ENCODE results near the gene SHMT2.

Gene SHMT2

GRCh38 chr12:57198329-57198728 lies 31.2 kb upstream of the SHMT2 start:
- DNase-seq = no peak

GRCh38 chr12:57199191-57199590 lies 30.3 kb upstream of the SHMT2 start:
- no peak for DNase-seq

- DNase-seq = no peak
These were observed 29.0 kb upstream of the SHMT2 start for GRCh38 chr12:57200497-57200896.

- DNase-seq = no peak
These were observed 28.3 kb upstream of the SHMT2 start for GRCh38 chr12:57201219-57201618.

GRCh38 chr12:57201631-57202030 lies 27.9 kb upstream of the SHMT2 start:
- no peak for DNase-seq

GRCh38 chr12:57202321-57202720 lies 27.2 kb upstream of the SHMT2 start:
- no peak for DNase-seq

GRCh38 chr12:57203201-57203600 lies 26.3 kb upstream of the SHMT2 start:
- DNase-seq = no peak

GRCh38 chr12:57203791-57204190 lies 25.7 kb upstream of the SHMT2 start:
- no peak for DNase-seq

- no peak for DNase-seq
These were observed 25.1 kb upstream of the SHMT2 start for GRCh38 chr12:57204454-57204853.

GRCh38 chr12:57205186-57205585 lies 24.3 kb upstream of the SHMT2 start:
- no peak for DNase-seq

- DNase-seq = no peak
These were observed 23.6 kb upstream of the SHMT2 start for GRCh38 chr12:57205931-57206330.

- no peak for DNase-seq
These were observed 21.5 kb upstream of the SHMT2 start for GRCh38 chr12:57207731-57208630.

GRCh38 chr12:57208631-57209282 lies 20.8 kb upstream of the SHMT2 start:
- DNase-seq = no peak

- DNase-seq = no peak
These were observed 19.6 kb upstream of the SHMT2 start for GRCh38 chr12:57209916-57210315.

GRCh38 chr12:57210461-57210860 lies 19.1 kb upstream of the SHMT2 start:
- DNase-seq = no peak

GRCh38 chr12:57210926-57211692 lies 18.4 kb upstream of the SHMT2 start:
- DNase-seq = no peak

GRCh38 chr12:57211791-57212700 lies 17.5 kb upstream of the SHMT2 start:
- DNase-seq = no peak

GRCh38 chr12:57212701-57213057 lies 16.8 kb upstream of the SHMT2 start:
- DNase-seq = no peak

- DNase-seq = peak; percentile 83
These were observed 16.3 kb upstream of the SHMT2 start for GRCh38 chr12:57213058-57213715.

GRCh38 chr12:57213763-57214397 lies 15.6 kb upstream of the SHMT2 start:
- no peak for DNase-seq

GRCh38 chr12:57214398-57214781 lies 15.1 kb upstream of the SHMT2 start:
- peak; percentile 73 for DNase-seq

- DNase-seq = no peak
These were observed 14.4 kb upstream of the SHMT2 start for GRCh38 chr12:57215065-57215464.
